GM23338 (cell line): ENCODE data around the gene ICAM5.

Experiments
- CREB1 ChIP-seq: fragments of 250-450 bp; sonication (Bioruptor Pico); IDR thresholded peaks from 2 replicates; pipeline ENCODE4 v1.5.0; 2020; ENCODE audit warnings: low read depth, mild to moderate bottlenecking, moderate library complexity
- EZH2 ChIP-seq: fragments of 200-600 bp; sonication (generic); IDR thresholded peaks from one replicate; pipeline ENCODE4 v1.8.0; 2017; ENCODE audit warnings: antibody characterized with exemption, mild to moderate bottlenecking, low read depth; ENCODE audit not compliant: unreplicated experiment
- EZH2phosphoT487 ChIP-seq: fragments of 200-600 bp; sonication (generic); IDR thresholded peaks from one replicate; pipeline ENCODE4 v1.8.1; 2018; ENCODE audit warnings: antibody characterized with exemption; ENCODE audit not compliant: unreplicated experiment
- NANOG ChIP-seq: IDR thresholded peaks from 2 replicates; pipeline ENCODE4 v1.6.1; 2016; ENCODE audit warnings: antibody characterized with exemption, borderline replicate concordance
- POLR2AphosphoS5 ChIP-seq: IDR thresholded peaks from 2 replicates; pipeline ENCODE4 v1.6.1; 2016; ENCODE audit warnings: antibody characterized with exemption, low read depth
- TF ChIP-seq, protein P1 (sequence below), 2 experiments: fragments of 200-600 bp in 1 of 2; sonication (generic) in 1 of 2; conservative IDR thresholded peaks; 2 replicates each; pipeline versions ENCODE4 v1.5.1 to v1.6.1; 2016 to 2017; ENCODE audit warnings: antibody characterized with exemption in 2 of 2, low read depth in 2 of 2, mild to moderate bottlenecking in 2 of 2, moderate library complexity in 1 of 2
- TF ChIP-seq, protein P2 (sequence below): IDR thresholded peaks from one replicate; pipeline ENCODE4 v1.6.1; 2018; ENCODE audit warnings: antibody characterized with exemption; ENCODE audit not compliant: unreplicated experiment
- TF ChIP-seq, protein P3 (sequence below): IDR thresholded peaks from 2 replicates; pipeline ENCODE4 v1.6.1; 2016; ENCODE audit warnings: antibody characterized with exemption

DNA sequence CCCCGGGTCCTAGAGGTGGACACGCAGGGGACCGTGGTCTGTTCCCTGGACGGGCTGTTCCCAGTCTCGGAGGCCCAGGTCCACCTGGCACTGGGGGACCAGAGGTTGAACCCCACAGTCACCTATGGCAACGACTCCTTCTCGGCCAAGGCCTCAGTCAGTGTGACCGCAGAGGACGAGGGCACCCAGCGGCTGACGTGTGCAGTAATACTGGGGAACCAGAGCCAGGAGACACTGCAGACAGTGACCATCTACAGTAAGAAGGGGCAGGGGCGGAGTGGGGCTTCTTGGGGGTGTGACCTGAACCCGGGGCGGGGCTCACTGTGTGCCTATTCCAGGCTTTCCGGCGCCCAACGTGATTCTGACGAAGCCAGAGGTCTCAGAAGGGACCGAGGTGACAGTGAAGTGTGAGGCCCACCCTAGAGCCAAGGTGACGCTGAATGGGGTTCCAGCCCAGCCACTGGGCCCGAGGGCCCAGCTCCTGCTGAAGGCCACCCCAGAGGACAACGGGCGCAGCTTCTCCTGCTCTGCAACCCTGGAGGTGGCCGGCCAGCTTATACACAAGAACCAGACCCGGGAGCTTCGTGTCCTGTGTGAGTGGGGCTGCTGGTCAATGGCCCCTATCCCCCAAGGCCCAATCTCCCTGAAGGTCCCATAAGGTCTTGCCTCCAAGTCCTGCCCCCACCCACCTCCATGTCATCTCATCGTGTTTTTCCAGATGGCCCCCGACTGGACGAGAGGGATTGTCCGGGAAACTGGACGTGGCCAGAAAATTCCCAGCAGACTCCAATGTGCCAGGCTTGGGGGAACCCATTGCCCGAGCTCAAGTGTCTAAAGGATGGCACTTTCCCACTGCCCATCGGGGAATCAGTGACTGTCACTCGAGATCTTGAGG is 5.4 kb upstream of the ICAM5 start:
- no peak for TF ChIP-seq EZH2
- TF ChIP-seq, protein P1, sequence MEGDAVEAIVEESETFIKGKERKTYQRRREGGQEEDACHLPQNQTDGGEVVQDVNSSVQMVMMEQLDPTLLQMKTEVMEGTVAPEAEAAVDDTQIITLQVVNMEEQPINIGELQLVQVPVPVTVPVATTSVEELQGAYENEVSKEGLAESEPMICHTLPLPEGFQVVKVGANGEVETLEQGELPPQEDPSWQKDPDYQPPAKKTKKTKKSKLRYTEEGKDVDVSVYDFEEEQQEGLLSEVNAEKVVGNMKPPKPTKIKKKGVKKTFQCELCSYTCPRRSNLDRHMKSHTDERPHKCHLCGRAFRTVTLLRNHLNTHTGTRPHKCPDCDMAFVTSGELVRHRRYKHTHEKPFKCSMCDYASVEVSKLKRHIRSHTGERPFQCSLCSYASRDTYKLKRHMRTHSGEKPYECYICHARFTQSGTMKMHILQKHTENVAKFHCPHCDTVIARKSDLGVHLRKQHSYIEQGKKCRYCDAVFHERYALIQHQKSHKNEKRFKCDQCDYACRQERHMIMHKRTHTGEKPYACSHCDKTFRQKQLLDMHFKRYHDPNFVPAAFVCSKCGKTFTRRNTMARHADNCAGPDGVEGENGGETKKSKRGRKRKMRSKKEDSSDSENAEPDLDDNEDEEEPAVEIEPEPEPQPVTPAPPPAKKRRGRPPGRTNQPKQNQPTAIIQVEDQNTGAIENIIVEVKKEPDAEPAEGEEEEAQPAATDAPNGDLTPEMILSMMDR (conservative IDR thresholded peaks at IDR 0.05; ENCODE audit: low read depth in 2 of 2): no peak
- no peak for TF ChIP-seq EZH2phosphoT487
- no peak for TF ChIP-seq POLR2AphosphoS5
- TF ChIP-seq, protein P2, sequence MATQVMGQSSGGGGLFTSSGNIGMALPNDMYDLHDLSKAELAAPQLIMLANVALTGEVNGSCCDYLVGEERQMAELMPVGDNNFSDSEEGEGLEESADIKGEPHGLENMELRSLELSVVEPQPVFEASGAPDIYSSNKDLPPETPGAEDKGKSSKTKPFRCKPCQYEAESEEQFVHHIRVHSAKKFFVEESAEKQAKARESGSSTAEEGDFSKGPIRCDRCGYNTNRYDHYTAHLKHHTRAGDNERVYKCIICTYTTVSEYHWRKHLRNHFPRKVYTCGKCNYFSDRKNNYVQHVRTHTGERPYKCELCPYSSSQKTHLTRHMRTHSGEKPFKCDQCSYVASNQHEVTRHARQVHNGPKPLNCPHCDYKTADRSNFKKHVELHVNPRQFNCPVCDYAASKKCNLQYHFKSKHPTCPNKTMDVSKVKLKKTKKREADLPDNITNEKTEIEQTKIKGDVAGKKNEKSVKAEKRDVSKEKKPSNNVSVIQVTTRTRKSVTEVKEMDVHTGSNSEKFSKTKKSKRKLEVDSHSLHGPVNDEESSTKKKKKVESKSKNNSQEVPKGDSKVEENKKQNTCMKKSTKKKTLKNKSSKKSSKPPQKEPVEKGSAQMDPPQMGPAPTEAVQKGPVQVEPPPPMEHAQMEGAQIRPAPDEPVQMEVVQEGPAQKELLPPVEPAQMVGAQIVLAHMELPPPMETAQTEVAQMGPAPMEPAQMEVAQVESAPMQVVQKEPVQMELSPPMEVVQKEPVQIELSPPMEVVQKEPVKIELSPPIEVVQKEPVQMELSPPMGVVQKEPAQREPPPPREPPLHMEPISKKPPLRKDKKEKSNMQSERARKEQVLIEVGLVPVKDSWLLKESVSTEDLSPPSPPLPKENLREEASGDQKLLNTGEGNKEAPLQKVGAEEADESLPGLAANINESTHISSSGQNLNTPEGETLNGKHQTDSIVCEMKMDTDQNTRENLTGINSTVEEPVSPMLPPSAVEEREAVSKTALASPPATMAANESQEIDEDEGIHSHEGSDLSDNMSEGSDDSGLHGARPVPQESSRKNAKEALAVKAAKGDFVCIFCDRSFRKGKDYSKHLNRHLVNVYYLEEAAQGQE: no peak
- TF ChIP-seq CREB1 (CRISPR knock-in tag): no peak
- TF ChIP-seq NANOG: no peak
- TF ChIP-seq, protein P3, sequence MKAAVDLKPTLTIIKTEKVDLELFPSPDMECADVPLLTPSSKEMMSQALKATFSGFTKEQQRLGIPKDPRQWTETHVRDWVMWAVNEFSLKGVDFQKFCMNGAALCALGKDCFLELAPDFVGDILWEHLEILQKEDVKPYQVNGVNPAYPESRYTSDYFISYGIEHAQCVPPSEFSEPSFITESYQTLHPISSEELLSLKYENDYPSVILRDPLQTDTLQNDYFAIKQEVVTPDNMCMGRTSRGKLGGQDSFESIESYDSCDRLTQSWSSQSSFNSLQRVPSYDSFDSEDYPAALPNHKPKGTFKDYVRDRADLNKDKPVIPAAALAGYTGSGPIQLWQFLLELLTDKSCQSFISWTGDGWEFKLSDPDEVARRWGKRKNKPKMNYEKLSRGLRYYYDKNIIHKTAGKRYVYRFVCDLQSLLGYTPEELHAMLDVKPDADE: no peak
